ENCODE results near the gene RPS6KL1.

Gene RPS6KL1

GRCh38 chr14:74952180-74952665 is 29.2 kb upstream of the RPS6KL1 start:
- peak; percentile 11 for DNase-seq

GRCh38 chr14:74951443-74952179 is 28.6 kb upstream of the RPS6KL1 start:
- no peak for DNase-seq

- DNase-seq = no peak
Observed at GRCh38 chr14:74950795-74951442, 27.9 kb upstream of the RPS6KL1 start.

GRCh38 chr14:74949859-74950573 is 27.0 kb upstream of the RPS6KL1 start:
- DNase-seq = no peak

- DNase-seq = no peak
Observed at GRCh38 chr14:74949191-74949601, 26.1 kb upstream of the RPS6KL1 start.

GRCh38 chr14:74948228-74949175 is 25.4 kb upstream of the RPS6KL1 start:
- no peak for DNase-seq

GRCh38 chr14:74947353-74948227 is 24.5 kb upstream of the RPS6KL1 start:
- DNase-seq = no peak

- no peak for DNase-seq
Observed at GRCh38 chr14:74946659-74947281, 23.7 kb upstream of the RPS6KL1 start.

- DNase-seq = peak; percentile 71
Observed at GRCh38 chr14:74945852-74946658, 23.0 kb upstream of the RPS6KL1 start.

- no peak for DNase-seq
Observed at GRCh38 chr14:74945261-74945851, 22.3 kb upstream of the RPS6KL1 start.

GRCh38 chr14:74942608-74943007 is 19.5 kb upstream of the RPS6KL1 start:
- DNase-seq = peak; percentile 36

GRCh38 chr14:74942181-74942580 is 19.1 kb upstream of the RPS6KL1 start:
- no peak for DNase-seq

GRCh38 chr14:74941676-74942097 is 18.6 kb upstream of the RPS6KL1 start:
- peak; percentile 78 for DNase-seq

- DNase-seq = no peak
Observed at GRCh38 chr14:74940956-74941565, 18.0 kb upstream of the RPS6KL1 start.

GRCh38 chr14:74938531-74939495 is 15.8 kb upstream of the RPS6KL1 start:
- DNase-seq = no peak

- DNase-seq = no peak
Observed at GRCh38 chr14:74937171-74937570, 14.1 kb upstream of the RPS6KL1 start.

- no peak for DNase-seq
Observed at GRCh38 chr14:74936731-74937130, 13.7 kb upstream of the RPS6KL1 start.

GRCh38 chr14:74936151-74936550 is 13.1 kb upstream of the RPS6KL1 start:
- no peak for DNase-seq

Measured in CD4-positive, alpha-beta T cell treated with Interleukin-15 for 1 hour (primary cell).